ENCODE results near the gene ANGEL1. TPM values are rescaled to one million over a fixed set of nuclear protein-coding genes. Genes with fewer than 3 reads are reported as not detected.

ANGEL1 gene
- total and polyA plus RNA-seq, 4 donors: 5.2 to 15.9 (median 9.6) TPM

GRCh38 chr14:76829013-76829365 is 16.3 kb upstream of the ANGEL1 start:
- WGBS: 84% methylated on average over 3 of the region's 3 CpGs
- no peaks in the 10 kb centered on the region for H3K9me3 ChIP-seq (ENCODE audit: control insufficient read depth in 4 of 4, low read length in 3 of 4)
- H3K9ac ChIP-seq (ENCODE audit: low read depth in 1 of 2, low read length in 2 of 2): no peak overlapping the region
- H3K36me3 ChIP-seq (ENCODE audit: control insufficient read depth in 4 of 4, insufficient read depth in 3 of 4, low read depth in 1 of 4, low read length in 3 of 4): no peaks in the 10 kb centered on the region
- DNase-seq (ENCODE audit: low spot score): no peak
- peaks cover 4 to 32% (median 24%) of the 10 kb centered on the region in 4 donors for H3K4me1 ChIP-seq (ENCODE audit: control insufficient read depth in 4 of 4, insufficient read depth in 4 of 4, low read length in 3 of 4)
- H3K27me3 ChIP-seq (ENCODE audit: control insufficient read depth in 4 of 4, insufficient read depth in 4 of 4, low read length in 3 of 4): no peaks in the 10 kb centered on the region
- TF ChIP-seq TAF1 (conservative IDR thresholded peaks at IDR 0.05) (no peak), MAX (IDR thresholded peaks at IDR 0.05) (no peak), GABPA (IDR thresholded peaks at IDR 0.05 in 1 of 2, conservative IDR thresholded peaks at IDR 0.05 in 1 of 2) (no peak), FOXA1 (IDR thresholded peaks at IDR 0.05) (no peak), JUND (IDR thresholded peaks at IDR 0.05) (no peak), RXRA (IDR thresholded peaks at IDR 0.05) (no peak), SP1 (IDR thresholded peaks at IDR 0.05) (no peak), YY1 (IDR thresholded peaks at IDR 0.05) (no peak), ZBTB33 (IDR thresholded peaks at IDR 0.05) (no peak)
- TF ChIP-seq, protein P1, sequence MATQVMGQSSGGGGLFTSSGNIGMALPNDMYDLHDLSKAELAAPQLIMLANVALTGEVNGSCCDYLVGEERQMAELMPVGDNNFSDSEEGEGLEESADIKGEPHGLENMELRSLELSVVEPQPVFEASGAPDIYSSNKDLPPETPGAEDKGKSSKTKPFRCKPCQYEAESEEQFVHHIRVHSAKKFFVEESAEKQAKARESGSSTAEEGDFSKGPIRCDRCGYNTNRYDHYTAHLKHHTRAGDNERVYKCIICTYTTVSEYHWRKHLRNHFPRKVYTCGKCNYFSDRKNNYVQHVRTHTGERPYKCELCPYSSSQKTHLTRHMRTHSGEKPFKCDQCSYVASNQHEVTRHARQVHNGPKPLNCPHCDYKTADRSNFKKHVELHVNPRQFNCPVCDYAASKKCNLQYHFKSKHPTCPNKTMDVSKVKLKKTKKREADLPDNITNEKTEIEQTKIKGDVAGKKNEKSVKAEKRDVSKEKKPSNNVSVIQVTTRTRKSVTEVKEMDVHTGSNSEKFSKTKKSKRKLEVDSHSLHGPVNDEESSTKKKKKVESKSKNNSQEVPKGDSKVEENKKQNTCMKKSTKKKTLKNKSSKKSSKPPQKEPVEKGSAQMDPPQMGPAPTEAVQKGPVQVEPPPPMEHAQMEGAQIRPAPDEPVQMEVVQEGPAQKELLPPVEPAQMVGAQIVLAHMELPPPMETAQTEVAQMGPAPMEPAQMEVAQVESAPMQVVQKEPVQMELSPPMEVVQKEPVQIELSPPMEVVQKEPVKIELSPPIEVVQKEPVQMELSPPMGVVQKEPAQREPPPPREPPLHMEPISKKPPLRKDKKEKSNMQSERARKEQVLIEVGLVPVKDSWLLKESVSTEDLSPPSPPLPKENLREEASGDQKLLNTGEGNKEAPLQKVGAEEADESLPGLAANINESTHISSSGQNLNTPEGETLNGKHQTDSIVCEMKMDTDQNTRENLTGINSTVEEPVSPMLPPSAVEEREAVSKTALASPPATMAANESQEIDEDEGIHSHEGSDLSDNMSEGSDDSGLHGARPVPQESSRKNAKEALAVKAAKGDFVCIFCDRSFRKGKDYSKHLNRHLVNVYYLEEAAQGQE (IDR thresholded peaks at IDR 0.05): no peak
- H3K4me3 ChIP-seq (ENCODE audit: low read depth in 1 of 3, low read length in 3 of 3): no peak overlapping the region
- no peak overlapping the region for H3K27ac ChIP-seq (ENCODE audit: low read depth in 1 of 2, low read length in 2 of 2)

DNA sequence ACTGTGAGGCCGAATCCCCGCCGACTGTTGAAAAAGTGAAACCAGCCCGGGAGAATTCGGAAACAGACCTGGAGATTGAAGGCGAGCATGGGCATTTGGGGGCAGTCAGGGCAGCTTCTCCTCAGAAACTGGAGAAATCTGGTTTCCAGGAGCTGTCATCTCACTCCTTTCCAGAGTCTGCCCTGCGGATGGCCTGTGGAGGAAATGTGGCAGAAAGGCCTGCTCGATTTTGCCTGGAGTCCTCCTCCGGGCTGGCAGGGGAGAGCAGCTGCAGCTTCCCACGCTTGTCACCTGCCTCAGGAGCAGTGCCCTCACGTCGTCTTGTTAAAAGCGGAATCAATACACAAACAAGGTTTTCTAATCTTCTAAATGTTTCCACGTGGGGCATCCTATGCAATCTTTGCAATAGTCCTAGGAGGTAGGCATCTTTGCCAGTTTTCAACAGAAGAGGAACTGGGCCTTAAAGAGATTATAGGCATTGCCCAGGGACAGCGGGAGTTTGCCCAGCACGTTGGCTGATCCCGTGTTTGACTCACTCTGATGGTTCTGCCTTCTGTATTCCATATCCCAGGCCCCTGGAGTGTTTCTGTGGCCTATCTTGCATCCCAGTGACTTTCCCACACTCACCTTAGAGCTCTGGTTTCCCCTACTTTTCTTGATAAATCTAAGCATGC is 15.8 kb upstream of the ANGEL1 start:
- Histone ChIP-seq H3K27me3 (ENCODE audit: control insufficient read depth in 4 of 4, insufficient read depth in 4 of 4, low read length in 3 of 4) (no peaks in the 10 kb centered on the region), H3K4me1 (ENCODE audit: control insufficient read depth in 4 of 4, insufficient read depth in 4 of 4, low read length in 3 of 4) (peaks cover 4 to 29% (median 20%) of the 10 kb centered on the region in 4 donors), H3K27ac (ENCODE audit: low read depth in 1 of 2, low read length in 2 of 2) (no peak overlapping the region), H3K36me3 (ENCODE audit: control insufficient read depth in 4 of 4, insufficient read depth in 3 of 4, low read depth in 1 of 4, low read length in 3 of 4) (no peaks in the 10 kb centered on the region), H3K9me3 (ENCODE audit: control insufficient read depth in 4 of 4, low read length in 3 of 4) (no peaks in the 10 kb centered on the region), H3K4me3 (ENCODE audit: low read depth in 1 of 3, low read length in 3 of 3) (no peak overlapping the region), H3K9ac (ENCODE audit: low read depth in 1 of 2, low read length in 2 of 2) (no peak overlapping the region)
- DNase-seq (ENCODE audit: low spot score): no peak
- WGBS: 83% methylated on average over 17 of the region's 17 CpGs
- TF ChIP-seq RAD21 (IDR thresholded peaks at IDR 0.05) (no peak), JUND (IDR thresholded peaks at IDR 0.05) (no peak), RXRA (IDR thresholded peaks at IDR 0.05) (no peak), ZBTB33 (IDR thresholded peaks at IDR 0.05) (no peak), MAX (IDR thresholded peaks at IDR 0.05) (no peak), SP1 (IDR thresholded peaks at IDR 0.05) (no peak), NR2F2 (IDR thresholded peaks at IDR 0.05) (no peak), TAF1 (conservative IDR thresholded peaks at IDR 0.05) (no peak), HNF4A (conservative IDR thresholded peaks at IDR 0.05) (no peak), YY1 (IDR thresholded peaks at IDR 0.05) (no peak), FOXA1 (IDR thresholded peaks at IDR 0.05) (no peak), HNF4G (IDR thresholded peaks at IDR 0.05) (no peak), EGR1 (IDR thresholded peaks at IDR 0.05; ENCODE audit: low read depth in 2 of 2) (no peak)
- TF ChIP-seq, protein P2, sequence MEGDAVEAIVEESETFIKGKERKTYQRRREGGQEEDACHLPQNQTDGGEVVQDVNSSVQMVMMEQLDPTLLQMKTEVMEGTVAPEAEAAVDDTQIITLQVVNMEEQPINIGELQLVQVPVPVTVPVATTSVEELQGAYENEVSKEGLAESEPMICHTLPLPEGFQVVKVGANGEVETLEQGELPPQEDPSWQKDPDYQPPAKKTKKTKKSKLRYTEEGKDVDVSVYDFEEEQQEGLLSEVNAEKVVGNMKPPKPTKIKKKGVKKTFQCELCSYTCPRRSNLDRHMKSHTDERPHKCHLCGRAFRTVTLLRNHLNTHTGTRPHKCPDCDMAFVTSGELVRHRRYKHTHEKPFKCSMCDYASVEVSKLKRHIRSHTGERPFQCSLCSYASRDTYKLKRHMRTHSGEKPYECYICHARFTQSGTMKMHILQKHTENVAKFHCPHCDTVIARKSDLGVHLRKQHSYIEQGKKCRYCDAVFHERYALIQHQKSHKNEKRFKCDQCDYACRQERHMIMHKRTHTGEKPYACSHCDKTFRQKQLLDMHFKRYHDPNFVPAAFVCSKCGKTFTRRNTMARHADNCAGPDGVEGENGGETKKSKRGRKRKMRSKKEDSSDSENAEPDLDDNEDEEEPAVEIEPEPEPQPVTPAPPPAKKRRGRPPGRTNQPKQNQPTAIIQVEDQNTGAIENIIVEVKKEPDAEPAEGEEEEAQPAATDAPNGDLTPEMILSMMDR (IDR thresholded peaks at IDR 0.05; ENCODE audit: low read depth, low read length, missing input control): no peak
- TF ChIP-seq, protein P1 (IDR thresholded peaks at IDR 0.05): no peak
- TF ChIP-seq, protein P3, sequence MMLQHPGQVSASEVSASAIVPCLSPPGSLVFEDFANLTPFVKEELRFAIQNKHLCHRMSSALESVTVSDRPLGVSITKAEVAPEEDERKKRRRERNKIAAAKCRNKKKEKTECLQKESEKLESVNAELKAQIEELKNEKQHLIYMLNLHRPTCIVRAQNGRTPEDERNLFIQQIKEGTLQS (IDR thresholded peaks at IDR 0.05): no peak

All from liver (tissue), 9 donors.